GM18508 (cell line): Measurements from ENCODE around the gene MT1H.

Experiments used
- ATAC-seq: cut with Tn5 transposase; IDR thresholded peaks from one replicate; pipeline ENCODE4 v1.9.1; 2021; ENCODE audit warnings: moderate number of reproducible peaks; ENCODE audit not compliant: insufficient read depth, unreplicated experiment

MT1H gene

DNA sequence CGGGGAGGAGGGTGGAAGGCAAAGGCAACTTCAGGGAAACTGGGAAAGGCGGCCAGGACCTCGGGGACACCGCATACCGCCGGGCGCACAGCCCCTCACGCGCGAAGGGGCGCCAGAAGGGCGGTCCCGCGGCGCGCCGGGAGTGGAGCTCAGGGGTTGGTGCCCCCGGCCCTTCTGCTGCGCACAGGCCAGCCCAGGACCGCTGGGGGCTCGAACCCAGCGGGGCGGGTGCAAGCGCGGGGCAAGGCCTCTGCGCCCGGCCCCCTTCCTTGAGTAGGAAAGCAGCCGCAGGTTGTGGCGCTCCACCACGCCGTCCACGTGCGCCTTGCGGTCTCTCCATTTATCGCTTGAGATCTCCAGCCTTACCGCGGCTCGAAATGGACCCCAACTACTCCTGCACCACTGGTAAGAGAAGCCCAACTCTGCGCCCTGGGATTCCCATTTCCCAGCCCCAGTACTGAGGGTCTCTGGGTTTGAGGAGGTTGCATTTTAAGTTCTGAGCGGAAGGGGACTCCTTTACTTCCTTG is 34.1 kb upstream of the MT1H start:
- no peak for ATAC-seq

DNA sequence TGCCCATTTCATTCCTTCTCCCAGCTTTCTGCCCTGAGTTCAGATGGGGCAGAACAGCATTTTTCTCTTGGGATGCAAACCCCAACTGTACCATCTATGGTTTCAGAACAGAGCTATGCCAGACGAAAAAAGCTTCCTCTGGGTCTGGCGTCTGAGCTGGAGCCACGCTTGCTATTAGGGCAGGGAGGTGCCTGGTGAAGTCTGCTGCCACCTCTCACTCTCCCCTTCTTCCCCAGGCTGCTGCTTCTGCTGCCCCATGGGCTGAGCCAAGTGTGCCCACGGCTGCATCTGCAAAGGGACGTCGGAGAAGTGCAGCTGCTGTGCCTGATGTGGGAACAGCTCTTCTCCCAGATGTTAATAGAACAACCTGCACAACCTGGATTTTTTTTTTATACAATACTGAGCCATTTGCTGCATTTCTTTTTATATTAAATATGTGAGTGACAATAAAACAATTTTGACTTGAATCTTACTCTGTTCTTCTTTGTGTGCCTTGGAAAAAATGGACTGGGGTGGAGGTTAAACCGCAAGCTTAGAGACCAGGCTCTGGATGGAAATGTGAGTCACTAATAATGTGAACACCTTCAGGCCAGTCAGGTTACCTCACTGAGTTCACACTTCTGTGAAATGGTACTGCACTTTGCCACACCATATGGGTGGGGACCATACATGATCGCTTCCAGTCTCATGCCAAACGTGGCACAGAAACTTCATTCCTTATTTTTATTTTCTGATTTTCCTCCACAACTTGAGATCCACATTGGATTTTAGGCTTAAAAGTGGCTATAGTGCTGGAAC is 32.8 kb upstream of the MT1H start:
- no peak for ATAC-seq

GRCh38 chr16:56637814-56638750 is 31.5 kb upstream of the MT1H start, which contains the start of gene MT1A:
Gene MT1A, plus strand, starts transcription at chr16:56638666. Its CDS starts 73 bp downstream, at chr16:56638739.
- no peak for ATAC-seq

- ATAC-seq: no peak
Measured at GRCh38 chr16:56639045-56639444, 30.6 kb upstream of the MT1H start.

DNA sequence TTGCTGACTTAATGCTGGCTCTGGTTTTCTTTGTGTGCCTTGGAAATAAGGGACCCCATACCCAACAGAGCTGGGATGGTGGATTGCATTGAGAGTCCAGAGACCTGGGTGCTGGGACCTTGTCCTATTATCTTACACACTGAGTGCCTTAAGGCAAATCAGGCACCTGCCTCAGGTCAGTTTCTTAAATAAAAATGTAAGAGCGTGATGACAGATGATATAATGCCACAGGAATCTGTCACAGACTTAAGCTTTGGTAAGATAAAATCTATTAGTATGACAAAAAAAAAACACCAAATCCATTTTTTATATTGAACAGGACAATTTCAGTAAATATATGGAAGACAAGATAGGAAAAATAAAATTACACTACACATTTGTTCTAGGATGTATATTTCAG is 29.5 kb upstream of the MT1H start:
- ATAC-seq: no peak

GRCh38 chr16:56641166-56641565 is 28.4 kb upstream of the MT1H start:
- ATAC-seq: no peak

DNA sequence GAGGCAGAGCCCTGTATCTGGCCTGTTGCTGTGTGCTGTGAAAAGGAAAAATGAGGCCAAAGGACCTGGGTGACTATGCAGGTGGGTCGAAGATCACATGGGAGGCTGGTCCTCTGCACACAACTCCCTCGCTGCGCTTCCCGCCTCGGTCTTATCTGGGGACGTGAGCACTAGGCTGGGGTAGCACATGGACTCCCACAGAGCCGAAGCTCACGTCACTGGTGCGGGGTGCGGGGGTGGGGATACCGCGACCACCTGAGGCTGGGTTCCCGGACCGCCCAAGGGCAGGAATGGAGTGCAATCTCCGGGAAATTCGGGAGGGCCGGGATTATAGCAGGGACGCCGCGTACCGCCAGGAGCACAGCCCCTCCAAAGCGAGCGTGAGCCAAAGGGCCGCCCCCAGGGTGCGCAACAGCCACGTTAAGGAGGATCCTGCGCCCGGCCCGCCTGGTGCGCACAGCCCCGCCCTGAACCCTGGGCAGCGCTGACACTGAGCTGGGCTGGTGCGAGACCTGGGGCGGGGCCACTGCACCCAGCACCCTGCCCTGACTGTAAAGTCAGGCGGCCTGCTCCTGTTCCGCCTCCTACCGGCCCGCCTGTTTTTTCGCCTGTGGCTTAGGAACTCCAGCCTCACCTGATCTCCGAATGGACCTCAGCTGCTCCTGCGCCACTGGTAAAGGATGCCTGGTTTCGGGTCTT is 26.4 kb upstream of the MT1H start:
- no peak for ATAC-seq

- ATAC-seq: no peak
Measured at GRCh38 chr16:56643833-56644232, 25.8 kb upstream of the MT1H start.

- no peak for ATAC-seq
Measured at GRCh38 chr16:56645311-56645710, 24.3 kb upstream of the MT1H start.

DNA sequence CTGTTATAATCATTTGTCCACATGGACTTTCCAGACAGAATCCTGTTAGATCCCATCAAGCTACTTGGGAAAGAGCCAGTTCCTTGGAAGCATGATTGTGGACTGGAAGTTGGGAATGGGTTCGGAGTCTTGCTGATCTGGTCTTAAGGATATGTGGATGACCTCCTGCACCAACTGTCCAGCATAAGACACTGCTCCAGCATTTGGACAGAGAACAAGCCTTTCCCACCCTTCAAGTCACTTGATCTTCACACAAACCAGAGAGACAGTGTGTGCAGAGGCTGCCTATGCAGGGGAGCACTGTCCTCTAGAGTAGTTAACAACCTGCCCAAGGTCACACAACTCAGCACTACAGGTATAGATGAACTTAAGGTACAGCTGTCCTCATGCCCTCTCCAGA is 23.8 kb upstream of the MT1H start:
- no peak for ATAC-seq

DNA sequence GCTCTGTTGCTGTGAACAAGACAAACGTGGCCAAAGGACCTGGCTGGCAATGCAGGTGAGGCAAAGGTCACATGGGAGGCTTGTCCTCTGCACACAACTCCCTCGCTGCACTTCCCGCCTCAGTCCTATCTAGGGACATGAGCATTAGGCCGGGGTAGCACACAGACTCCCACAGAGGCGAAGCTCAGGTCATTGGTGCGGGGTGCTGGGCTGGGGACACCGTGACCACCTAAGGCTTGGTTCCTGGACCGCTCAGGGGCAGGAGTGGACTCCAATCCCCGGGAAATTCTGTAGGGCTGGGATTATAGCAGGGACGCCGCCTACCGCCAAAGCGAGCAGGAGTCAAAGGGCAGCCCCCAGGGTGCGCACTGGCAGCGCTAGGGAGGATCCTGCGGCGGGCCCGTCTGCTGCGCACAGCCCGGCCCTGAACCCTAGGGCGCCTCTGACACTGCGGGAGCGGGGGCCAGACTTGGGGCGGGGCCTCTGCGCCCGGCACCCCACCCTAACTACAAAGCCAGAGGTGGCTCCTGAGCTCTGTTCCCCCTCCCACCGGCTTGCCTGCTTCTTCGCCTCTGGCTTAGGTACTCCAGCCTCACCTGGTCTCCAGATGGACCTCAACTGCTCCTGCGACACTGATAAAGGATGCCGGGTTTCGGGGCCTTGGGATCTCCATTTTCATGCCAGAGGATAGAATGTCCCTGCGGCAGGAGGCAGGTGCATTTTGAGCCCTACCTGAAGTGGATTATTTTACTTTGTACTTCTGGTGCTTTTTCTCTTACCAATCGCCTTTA is 21.8 kb upstream of the MT1H start:
- no peak for ATAC-seq

DNA sequence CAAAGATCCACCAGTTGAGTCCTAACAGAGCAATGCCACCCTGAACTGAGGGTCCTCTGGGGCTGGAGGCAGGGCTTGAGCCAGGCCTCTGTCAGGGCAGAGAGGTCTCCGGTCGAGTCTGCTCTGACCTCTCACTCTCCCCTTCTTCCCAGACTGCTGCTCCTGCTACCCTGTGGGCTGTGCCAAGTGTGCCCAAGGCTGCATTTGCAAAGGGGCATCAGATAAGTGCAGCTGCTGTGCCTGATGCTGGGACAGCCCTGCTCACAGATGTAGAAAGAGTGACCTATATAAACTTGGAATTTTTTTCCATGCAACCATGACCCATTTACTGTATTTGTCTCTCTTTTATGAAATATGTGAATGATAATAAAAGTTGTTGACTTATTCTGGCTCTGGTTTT is 20.3 kb upstream of the MT1H start:
- ATAC-seq: no peak

- no peak for ATAC-seq
Measured at GRCh38 chr16:56649820-56650219, 19.8 kb upstream of the MT1H start.

GRCh38 chr16:56651586-56651985 is 18.0 kb upstream of the MT1H start, which contains the start of gene MT1B:
Gene MT1B, plus strand, starts transcription at chr16:56651886. Its CDS starts 68 bp downstream, at chr16:56651954.
- no peak for ATAC-seq

GRCh38 chr16:56652600-56652999 is 17.0 kb upstream of the MT1H start:
- ATAC-seq: no peak

DNA sequence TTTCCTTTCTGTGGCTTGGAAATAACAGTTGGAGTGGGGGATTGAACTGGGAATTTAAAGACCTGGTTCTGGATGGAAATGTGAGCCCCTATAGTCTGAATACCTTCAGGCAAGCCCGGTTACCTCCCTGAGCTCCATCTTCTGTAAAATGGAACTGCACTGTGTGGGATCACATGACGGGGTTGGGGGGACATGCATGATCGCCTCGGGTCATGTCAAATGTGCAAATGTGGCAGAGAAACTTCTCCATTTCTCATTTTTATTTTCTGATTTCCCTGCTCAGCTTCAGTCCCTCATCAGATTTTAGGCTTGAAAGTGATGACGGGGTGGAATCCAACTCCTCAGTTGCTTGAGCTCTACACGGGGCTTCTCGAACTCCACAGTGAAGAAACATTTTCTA is 16.4 kb upstream of the MT1H start:
- no peak for ATAC-seq

DNA sequence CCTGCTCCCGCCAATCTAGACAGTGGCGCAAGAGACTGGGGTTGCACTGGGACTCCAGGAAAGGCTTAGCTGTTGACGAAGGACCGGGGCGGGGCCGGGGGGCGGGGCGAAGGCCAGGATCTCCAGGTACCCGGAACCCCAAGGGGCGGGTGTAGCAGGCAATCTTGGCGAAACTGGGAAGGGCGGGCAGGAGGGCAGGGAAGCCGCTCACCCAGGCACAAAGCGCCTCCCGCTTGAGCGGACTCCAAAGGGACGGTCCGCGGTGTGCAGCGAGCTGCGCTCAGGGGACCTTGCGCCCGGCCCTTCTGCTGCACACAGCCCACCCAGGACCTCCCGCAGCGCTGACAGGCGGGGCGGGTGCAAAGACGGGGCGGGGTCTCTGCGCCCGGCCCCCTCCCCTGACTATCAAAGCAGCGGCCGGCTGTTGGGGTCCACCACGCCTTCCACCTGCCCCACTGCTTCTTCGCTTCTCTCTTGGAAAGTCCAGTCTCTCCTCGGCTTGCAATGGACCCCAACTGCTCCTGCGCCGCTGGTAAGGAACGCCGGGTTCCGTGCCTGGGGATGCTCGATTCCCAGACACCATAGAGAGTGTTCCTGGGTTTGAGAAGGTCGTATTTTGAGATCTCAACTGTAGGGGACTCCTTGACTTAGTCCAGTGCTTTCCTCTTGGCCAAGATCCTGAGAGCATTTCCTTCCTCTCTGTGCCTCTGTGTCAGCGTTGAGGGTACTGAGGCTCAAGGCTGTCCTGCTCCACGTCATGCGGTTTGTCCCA is 11.9 kb upstream of the MT1H start, which contains the start of gene MT1F:
Gene MT1F, plus strand, starts transcription at position 405 of the 772 bp plus-strand sequence. Its CDS starts 100 bp downstream, at position 505.
- ATAC-seq: no peak

DNA sequence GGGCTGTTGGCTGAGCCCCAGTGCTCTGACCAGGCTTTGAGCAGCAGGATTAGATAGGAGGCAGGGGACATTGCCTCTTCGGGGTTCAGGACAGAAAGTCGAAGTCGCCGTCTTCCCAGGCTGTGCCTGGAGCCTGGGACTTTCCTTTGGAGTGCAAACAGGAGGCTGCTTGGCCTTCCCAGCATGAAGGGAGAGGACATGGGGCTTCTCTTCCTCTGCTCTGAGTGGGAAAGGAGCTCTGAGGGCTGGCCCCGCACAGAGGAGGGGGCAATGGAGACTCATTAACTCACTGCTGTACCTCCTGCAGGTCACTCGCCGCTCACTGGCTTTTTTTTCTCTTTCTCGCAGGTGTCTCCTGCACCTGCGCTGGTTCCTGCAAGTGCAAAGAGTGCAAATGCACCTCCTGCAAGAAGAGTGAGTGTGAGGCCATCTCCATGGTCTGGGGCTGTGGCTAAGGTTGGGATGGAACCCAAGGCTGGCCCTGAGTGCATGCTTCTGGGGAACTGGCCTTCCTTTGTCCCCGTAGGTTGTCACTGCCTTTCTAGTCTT is 11.2 kb upstream of the MT1H start:
- no peak for ATAC-seq
